Kasumi-1 (cell line): Measurements from ENCODE around the gene DHX58.

Experiments
- DNase-seq, 2 experiments: peaks; one replicate each; lab custom pipeline; 2025; lab: John Stamatoyannopoulos, UW

The DHX58 gene

GRCh38 chr17:42087042-42087701 is 25.3 kb downstream of the DHX58 start:
- DNase-seq: no peak

- DNase-seq: no peak
These were observed 30.9 kb downstream of the DHX58 start for GRCh38 chr17:42081516-42082129.

- DNase-seq: no peak
These were observed 33.0 kb downstream of the DHX58 start for GRCh38 chr17:42079541-42079940.

- no peak for DNase-seq
These were observed 34.0 kb downstream of the DHX58 start for GRCh38 chr17:42078396-42079043.

- no peak for DNase-seq
These were observed 34.8 kb downstream of the DHX58 start for GRCh38 chr17:42077755-42078154.

GRCh38 chr17:42076797-42077559 is 35.5 kb downstream of the DHX58 start:
- no peak for DNase-seq

- no peak for DNase-seq
These were observed 36.7 kb downstream of the DHX58 start for GRCh38 chr17:42075789-42076188.

- DNase-seq: peak; percentile 37 to 38
These were observed 40.0 kb downstream of the DHX58 start for GRCh38 chr17:42072323-42073187.

GRCh38 chr17:42071810-42072209 is 40.7 kb downstream of the DHX58 start:
- peak; percentile 25 to 42 for DNase-seq

GRCh38 chr17:42068979-42069378 is 43.5 kb downstream of the DHX58 start:
- DNase-seq: no peak

GRCh38 chr17:42067371-42068091 is 45.0 kb downstream of the DHX58 start:
- peak; percentile 36 to 44 for DNase-seq

- DNase-seq: no peak
These were observed 47.3 kb downstream of the DHX58 start for GRCh38 chr17:42065201-42065600.

- DNase-seq: no peak
These were observed 49.8 kb downstream of the DHX58 start for GRCh38 chr17:42062681-42063080.

GRCh38 chr17:42061646-42062487 is 50.6 kb downstream of the DHX58 start:
- DNase-seq: no peak

- no peak for DNase-seq
These were observed 52.3 kb downstream of the DHX58 start for GRCh38 chr17:42060231-42060630.

GRCh38 chr17:42059815-42060214 is 52.7 kb downstream of the DHX58 start:
- DNase-seq: peak; percentile 24 to 45

- DNase-seq: no peak
These were observed 54.5 kb downstream of the DHX58 start for GRCh38 chr17:42058063-42058462.

GRCh38 chr17:42056635-42057034 is 55.9 kb downstream of the DHX58 start:
- no peak for DNase-seq

GRCh38 chr17:42055496-42055895 is 57.0 kb downstream of the DHX58 start:
- no peak for DNase-seq

- no peak for DNase-seq
These were observed 57.5 kb downstream of the DHX58 start for GRCh38 chr17:42055027-42055426.
